Measurements from ENCODE around the gene EMC10.
A peak's percentile ranks its signal among the peaks of the same experiment; 100 is the strongest.

Gene EMC10

DNA sequence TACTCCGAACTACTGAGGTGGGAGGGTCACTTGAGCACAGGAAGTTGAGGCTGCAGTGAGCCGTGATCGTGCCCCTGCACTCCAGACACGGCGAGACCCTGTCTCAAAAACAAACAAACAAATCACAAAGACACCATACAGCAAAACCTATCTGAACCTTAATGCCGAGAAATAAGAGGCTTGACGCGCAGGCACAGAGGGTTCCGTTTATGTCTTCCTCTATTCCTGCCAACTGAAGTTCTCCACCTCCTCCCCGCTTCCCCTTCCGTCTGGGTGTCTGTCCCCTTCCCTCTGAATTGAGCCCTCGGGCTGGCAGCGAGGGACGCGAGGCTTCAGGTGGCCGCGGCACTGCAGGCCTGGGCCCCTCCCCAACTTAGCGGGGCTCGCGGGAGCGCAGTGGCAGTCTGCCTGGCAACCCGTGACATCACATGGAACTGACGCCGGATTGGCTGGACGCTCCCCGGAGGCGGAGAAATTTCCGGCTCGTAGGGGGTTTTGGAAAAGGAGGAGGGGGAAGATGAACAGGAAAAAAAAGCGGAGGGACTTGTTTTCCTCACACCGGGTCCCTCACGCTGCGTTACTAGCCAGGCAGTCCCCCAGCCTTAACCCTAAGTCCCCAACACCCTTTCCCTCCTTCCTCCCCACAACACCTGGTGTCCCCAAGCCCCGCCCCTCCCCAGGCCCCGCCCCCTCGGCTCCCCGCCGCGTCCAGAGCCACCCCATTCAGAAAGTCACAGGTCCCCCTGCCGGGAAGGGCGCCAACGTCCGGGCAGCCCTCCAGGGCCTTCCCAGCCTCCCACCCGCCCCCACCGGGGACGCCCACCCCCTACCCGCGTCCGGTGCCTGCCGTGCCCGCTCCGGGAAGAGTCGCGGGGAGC is 44.7 kb upstream of the EMC10 start:
- H3K4me3 ChIP-seq (ENCODE audit: low read depth, low read length): peak overlapping the region; percentile 53
- no peaks in the 10 kb centered on the region for H3K27me3 ChIP-seq
- peaks cover 7% of the 10 kb centered on the region for H3K4me1 ChIP-seq
- TF ChIP-seq, protein P1, sequence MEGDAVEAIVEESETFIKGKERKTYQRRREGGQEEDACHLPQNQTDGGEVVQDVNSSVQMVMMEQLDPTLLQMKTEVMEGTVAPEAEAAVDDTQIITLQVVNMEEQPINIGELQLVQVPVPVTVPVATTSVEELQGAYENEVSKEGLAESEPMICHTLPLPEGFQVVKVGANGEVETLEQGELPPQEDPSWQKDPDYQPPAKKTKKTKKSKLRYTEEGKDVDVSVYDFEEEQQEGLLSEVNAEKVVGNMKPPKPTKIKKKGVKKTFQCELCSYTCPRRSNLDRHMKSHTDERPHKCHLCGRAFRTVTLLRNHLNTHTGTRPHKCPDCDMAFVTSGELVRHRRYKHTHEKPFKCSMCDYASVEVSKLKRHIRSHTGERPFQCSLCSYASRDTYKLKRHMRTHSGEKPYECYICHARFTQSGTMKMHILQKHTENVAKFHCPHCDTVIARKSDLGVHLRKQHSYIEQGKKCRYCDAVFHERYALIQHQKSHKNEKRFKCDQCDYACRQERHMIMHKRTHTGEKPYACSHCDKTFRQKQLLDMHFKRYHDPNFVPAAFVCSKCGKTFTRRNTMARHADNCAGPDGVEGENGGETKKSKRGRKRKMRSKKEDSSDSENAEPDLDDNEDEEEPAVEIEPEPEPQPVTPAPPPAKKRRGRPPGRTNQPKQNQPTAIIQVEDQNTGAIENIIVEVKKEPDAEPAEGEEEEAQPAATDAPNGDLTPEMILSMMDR (IDR thresholded peaks at IDR 0.05; ENCODE audit: low read depth, low read length): no peak
- H3K36me3 ChIP-seq: no peaks in the 10 kb centered on the region
- DNase-seq: peak; percentile 82
- no peaks in the 10 kb centered on the region for H3K9me3 ChIP-seq

DNA sequence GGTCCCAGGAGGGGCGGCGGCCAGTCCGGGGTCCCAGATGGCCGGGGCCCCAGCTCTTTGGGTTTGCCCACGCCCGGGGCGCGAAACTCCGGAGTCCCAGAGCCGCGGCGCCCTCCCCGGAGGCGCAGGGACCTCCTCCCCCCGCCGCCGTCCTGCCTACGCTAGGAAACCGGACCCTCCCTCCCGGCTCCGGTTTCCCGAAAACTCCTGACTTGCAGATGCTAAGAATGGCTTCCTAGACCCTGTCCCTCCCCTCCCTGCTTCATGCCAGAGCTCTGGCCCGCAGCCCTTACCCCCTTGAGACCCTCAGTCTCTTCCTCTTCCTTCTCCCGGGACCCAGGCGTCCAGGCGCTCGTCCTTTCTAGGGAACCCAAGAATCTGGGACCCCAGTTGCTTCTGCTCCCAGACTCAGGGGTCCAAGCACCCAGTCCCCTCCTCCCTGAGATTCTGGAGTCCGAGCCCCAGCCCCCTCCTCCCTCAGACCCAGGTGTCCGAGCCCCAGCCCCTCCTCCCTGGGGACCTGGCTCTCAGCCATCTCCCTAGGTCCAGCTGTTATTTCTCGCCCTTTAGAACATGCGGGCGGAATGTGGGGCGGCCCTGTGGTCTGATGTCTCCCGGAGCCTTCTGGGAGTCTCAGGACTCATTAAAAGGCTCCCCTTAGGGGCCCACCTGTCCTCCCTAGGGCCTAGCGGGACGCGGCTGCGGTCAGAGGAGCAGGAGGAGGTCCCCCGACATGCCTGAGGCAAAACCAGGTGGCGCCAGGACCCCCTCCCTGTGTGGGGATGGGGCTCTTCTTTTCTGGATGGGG is 43.9 kb upstream of the EMC10 start, which contains the start of gene MYBPC2:
MYBPC2 (plus strand) TSS at position 672 of the 808 bp plus-strand sequence; CDS start at position 734, 62 bp downstream.
- H3K36me3 ChIP-seq: no peaks in the 10 kb centered on the region
- no peak for DNase-seq
- TF ChIP-seq, protein P1 (IDR thresholded peaks at IDR 0.05; ENCODE audit: low read depth, low read length): no peak
- H3K4me3 ChIP-seq (ENCODE audit: low read depth, low read length): peak within 1 kb of the TSS; percentile 53
- no peaks in the 10 kb centered on the region for H3K9me3 ChIP-seq
- peaks cover 7% of the 10 kb centered on the region for H3K4me1 ChIP-seq
- H3K27me3 ChIP-seq: no peaks in the 10 kb centered on the region

DNA sequence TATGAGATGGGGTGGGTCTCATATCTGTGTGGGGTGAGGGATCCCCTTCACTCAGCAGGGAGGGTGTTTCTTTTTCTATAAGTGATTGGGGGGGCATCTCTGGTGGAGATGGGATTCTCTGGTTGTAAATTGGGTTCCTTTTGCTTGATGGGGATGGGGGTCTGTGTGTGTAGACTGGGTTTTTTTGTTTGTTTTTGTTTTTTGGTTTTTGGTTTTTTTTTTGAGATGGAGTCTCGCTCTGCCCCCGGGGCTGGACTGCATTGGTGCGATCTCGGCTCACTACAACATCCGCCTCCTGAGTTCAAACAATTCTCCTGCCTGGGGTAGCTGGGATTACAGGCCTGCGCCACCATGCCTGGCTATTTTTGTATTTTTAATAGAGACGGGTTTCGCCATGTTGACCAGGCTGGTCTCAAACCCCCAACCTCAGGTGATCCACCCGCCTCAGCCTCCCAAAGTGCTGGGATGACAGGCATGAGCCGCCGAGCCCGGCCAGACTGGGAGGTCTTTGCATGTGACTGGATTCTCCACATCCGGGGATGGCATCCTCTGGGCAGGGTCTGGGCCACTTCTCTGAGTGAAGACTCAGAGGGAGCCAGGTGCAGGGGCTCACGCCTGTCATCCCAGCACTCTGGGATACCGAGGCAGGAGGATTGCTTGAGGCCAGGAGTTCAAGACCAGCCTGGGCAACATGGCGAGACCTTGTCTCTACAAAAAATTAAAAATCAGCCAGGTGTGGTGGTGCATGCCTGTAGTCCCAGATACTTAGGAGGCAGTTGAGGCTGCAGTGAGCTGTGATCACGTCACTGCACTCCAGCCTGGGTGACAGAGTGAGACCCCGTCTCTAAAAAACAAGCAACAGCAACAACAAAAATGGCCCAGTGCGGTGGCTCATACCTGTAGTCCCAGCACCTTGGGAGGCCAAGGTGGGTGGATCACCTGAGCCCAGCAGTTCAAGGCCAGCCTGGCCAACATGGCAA is 42.8 kb upstream of the EMC10 start:
- H3K4me1 ChIP-seq: peaks cover 7% of the 10 kb centered on the region
- no peaks in the 10 kb centered on the region for H3K9me3 ChIP-seq
- no peaks in the 10 kb centered on the region for H3K36me3 ChIP-seq
- no peak overlapping the region for H3K4me3 ChIP-seq (ENCODE audit: low read depth, low read length)
- no peak for DNase-seq
- TF ChIP-seq, protein P1 (IDR thresholded peaks at IDR 0.05; ENCODE audit: low read depth, low read length): no peak
- no peaks in the 10 kb centered on the region for H3K27me3 ChIP-seq

DNA sequence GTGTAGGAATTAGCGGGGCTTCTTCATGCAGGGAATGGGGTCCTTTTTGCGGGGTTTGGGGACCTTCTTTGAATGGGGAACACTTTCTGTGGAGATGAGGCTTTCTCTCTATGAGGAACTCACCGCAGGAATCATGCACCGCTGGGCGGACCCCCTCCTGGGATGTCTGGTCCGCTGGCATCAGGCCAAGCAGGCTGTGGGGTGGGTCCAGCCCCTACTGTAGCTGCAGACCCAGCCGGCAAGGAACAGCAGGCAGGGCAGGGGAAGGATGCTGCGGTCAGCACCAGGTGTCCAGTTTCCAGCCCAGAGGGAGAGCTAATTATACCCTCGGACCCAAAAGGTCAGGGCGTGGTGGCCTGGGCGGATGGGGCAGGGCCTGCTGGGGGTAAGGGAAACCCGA is 41.8 kb upstream of the EMC10 start:
- TF ChIP-seq, protein P1 (IDR thresholded peaks at IDR 0.05; ENCODE audit: low read depth, low read length): no peak
- peaks cover 7% of the 10 kb centered on the region for H3K4me1 ChIP-seq
- no peaks in the 10 kb centered on the region for H3K36me3 ChIP-seq
- H3K27me3 ChIP-seq: no peaks in the 10 kb centered on the region
- H3K9me3 ChIP-seq: no peaks in the 10 kb centered on the region
- H3K4me3 ChIP-seq (ENCODE audit: low read depth, low read length): no peak overlapping the region
- DNase-seq: peak; percentile 88

DNA sequence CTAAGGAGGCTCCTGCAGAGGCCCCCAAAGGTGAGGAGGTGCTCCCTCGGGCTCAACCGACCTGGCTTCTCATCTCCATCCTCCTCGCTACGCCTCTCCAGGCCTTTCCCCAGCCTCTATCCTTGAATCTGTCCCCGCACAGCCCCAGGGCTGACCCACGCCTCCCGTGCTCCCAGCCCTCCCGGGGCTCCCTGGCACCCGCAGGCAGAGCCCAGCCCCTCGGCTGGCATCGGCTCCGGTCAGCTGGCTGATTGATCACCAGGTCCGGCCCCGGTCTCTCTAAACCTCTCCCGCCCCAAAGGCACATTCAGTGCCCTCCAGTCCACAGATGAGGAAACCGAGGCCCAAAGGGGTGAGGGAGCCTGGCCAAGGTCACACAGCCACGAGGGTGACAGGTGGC is 41.1 kb upstream of the EMC10 start:
- H3K9me3 ChIP-seq: no peaks in the 10 kb centered on the region
- H3K4me1 ChIP-seq: peaks cover 7% of the 10 kb centered on the region

More for the DNA sequence above, 41.1 kb upstream of the EMC10 start:
- TF ChIP-seq, protein P1 (IDR thresholded peaks at IDR 0.05; ENCODE audit: low read depth, low read length): no peak
- Histone ChIP-seq H3K27me3 (no peaks in the 10 kb centered on the region), H3K36me3 (no peaks in the 10 kb centered on the region), H3K4me3 (ENCODE audit: low read depth, low read length) (no peak overlapping the region)
- no peak for DNase-seq

Measured in BE2C (cell line).